Stimulated activated CD4-positive, alpha-beta T cell treated with anti-CD3 and anti-CD28 coated beads, Interleukin-1b, Interleukin-23, amount 100 ng/mL, for 1 hour (primary cell): ENCODE data around the gene KAT6B.

Experiments used
- DNase-seq, 2 donors: peaks; one replicate each; pipeline ENCODE4 v3.0.0-alpha.2; 2020; ENCODE audit warnings: low read depth in 2 of 2

KAT6B gene

DNA sequence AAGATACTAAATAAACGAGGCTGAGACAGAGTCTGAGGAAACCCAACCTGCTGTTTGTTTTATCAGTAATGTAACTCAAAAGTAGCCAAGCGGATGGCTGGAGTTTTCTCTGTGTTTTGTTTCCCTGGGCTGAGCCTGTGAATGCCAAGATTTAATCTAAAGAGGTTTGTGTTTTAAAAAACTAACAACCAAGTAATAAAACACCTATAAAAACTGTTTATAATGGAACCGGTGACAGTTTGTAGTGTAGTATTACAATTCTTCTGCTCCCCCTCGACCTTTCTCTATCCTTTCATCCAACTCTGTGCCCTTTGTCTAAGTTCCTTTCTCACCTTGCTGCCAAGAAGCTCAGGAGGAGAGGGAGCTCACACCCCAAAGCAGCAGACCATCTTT is 2.6 kb upstream of the KAT6B start:
- DNase-seq = no peak

DNA sequence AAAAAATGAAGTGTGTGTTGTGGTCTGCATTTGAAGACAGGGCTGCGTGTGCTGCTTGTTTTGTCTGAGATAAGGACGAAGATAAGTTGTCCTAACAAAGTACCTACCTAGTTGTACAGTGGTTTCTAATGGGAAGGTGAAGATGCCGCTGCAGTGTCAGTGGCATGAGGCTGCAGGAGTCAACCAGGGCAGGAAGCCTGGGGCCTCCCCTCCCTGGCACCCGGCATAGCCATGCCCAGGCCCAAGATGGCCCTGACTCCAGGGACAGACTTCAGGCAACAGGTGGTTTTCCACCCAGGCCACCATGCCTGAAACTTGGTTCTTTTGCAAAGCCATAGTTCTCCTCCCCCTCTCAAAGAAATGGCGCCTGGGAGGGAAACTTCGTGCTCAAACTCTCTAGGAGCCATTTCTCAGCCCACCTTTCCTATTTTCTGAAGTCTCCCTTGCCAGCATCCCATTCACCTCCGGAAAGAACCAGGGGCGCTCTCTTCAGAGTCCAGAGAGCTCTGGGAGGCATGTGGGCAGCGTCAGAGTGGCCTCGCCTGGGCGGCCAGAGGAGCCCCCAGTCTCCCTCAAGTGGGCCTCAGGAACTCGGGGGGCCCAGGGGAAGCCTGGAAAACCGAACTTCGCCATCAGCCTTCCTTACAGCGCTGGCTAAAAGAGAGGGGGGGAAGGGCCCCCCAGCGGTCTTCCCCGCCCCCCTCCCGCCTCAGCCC is 2.1 kb upstream of the KAT6B start:
- peak in 1 of 2 donors; percentile 2 for DNase-seq

DNA sequence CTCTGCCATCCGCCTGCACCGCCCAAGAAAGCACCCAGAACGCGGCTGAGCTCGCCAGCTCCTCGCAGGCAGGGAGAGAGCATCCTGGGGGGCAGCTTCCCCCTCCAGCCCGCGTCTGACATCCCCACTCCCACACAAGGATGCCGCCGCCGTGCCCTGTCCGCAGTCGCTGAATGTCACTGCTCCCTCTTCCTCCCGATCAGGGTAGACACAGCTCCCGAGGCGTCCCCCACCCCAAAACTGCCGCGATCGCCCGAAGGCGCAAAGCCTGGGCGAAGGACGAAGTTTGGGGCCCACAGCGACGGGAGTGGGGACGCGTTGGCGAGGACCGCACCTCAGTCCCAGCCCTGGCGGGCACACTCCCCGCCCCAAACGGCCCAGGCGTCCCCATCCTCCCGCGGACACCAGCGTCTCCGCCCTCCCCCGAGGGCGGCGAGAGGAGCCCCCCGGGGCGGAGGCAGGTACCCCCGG is 1.5 kb upstream of the KAT6B start:
- peak in 1 of 2 donors; percentile 10 for DNase-seq

DNA sequence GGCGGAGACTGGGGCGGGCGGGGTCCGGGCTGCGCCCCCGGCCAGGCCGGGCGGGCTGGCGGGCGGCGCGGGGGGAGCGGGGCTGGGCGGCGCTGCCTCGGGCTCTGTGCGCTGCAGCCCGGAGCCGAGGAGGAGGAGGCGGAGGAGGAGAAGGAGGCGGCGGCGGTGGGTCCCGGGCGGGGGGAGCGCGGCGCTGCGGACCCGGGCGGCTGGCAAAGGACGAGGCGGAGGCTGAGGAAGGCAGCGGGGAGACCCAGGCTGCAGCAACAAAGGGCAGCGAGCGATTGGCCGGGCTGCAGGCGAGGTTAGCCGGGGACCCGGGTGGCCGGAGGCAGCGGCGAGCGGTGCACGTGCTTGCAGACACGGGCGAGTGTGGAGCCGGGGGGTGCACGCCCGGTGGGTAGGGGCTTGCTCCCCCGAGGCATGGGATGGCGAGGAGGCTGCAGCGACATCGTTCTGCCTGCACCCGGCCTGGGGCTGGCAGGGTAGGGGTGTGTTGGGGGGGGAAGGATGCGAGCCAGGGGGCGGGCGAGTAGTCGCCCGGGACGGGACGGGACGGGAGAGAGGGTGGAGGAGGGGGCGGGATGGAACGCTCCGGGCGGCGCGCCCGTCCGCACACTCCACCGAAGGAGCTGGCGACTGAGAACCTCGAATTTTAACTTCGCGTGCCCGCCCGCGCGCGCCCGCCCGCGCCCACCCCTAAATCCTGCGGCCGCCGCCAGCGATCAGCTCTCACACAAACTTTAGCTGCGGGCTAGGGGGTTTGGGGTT is 844 bp upstream of the KAT6B start:
- DNase-seq = peak in 1 of 2 donors; percentile 18

DNA sequence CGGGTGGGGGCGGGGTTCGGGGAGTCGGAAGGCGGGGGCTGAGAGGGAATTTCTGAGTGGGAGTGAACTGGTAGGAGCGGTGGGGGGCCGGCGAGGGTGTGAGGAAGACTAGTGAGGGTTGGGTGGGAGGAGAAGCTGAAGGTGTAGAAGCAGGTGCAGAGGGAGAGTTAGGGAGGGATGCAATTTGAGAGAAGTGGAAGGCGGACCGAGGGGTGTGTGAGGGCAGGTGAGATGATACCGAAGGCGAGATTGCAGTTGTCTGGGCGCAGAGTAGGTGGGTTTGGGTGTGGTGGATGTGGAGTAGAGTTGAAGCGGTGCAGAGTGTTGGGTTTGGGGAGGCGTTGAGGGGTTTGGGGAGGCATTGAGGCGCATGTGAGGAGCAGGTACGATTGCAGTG is 643 bp downstream of the KAT6B start:
- no peak for DNase-seq

DNA sequence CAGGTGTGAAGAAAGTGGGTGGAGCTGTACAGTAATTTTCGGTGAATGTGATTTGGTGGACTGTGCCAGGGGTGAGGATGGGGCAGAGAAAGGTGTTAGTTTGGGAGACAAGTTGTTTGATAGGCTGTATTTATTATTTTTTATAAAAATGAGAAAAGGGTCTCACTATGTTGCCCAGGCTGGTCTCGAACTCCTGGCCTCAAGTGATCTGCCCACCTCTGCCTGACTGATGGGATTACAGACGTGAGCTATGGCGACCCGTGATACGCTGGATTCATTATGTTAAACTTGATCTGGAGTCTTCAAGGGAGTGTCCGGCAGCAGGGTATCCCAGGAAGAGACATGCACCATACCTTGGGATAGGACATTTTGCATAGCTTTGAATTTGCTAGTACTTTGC is 1.3 kb downstream of the KAT6B start:
- DNase-seq = no peak

GRCh38 chr10:74828946-74829345 is 2.5 kb downstream of the KAT6B start:
- no peak for DNase-seq

- DNase-seq = no peak
Measured at GRCh38 chr10:74831518-74832120, 5.2 kb downstream of the KAT6B start.

DNA sequence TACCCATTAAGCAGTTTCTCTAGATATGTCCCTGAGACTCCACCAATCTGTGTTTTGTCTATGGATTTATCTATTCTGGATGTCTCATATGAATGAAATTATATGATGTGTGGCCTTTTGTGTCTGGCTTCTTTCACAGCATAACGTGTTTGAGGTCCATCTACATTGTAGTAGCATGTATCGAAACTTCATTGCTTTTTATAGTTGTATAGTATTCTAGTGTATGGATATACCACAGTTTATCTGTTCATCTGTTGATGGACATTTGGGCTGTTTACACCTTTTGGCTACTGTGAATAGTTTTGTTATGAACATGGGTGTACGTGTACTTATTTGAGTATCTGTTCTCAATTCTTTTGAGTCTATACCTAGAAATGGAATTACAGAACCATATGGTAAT is 9.6 kb downstream of the KAT6B start:
- no peak for DNase-seq

DNA sequence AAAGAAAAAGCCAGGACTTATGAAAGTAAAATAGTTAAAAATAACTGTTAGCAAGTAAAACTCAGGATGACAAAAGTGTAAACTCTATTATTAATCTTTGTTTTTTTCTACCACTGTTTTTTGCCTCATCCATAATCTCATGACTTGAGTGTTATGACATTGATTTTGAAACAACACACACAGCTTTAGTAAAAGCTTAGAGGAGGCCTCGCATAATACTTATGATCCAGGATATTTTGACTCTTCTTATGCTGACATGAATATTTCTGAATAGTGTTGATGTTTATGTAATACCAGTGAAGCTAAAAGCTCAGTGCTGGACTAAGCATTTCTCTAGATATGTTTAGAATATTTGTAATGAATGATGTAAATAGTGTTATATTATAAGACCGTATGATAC is 10.5 kb downstream of the KAT6B start:
- no peak for DNase-seq

DNA sequence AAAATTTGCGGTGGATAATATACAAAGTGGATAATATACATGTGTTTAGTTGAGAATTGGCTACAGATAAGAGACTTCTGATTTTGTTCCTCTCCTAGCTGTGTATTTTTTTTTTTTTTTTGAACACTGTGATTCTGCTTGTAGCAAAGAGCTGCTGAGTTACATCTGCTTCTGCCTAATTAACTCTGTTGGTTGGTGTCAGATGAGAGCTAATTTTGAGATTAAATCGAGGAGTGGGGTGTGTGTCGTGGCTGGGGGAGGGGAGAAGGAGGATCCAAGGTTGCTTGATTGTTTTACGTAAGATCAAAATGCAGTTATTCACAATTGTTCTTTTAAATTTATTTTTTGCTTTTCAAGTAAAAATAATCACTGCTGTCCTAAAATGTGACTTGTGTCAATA is 11.3 kb downstream of the KAT6B start:
- no peak for DNase-seq

DNA sequence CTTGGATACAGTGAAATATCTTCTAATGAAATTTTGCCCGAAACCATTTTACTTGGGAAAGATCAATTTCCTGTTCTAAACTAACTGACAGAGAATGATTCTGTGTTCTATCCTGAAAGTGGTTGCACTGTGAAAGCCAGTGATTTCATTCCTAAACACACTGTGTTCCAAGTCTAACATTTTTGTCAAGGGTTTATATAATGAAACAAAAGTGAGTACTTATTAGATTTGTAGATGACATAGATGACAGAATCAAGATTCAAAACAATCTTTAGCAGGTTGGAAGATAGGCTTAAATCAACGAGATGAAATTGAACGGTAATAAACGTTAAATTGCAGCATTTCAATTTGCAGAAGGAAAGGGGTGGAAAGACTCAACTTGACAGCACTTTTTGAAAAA is 13.3 kb downstream of the KAT6B start:
- DNase-seq = no peak

GRCh38 chr10:74841265-74841973 is 15.0 kb downstream of the KAT6B start:
- no peak for DNase-seq

GRCh38 chr10:74842301-74842954 is 16.0 kb downstream of the KAT6B start:
- DNase-seq = no peak

GRCh38 chr10:74846958-74847357 is 20.6 kb downstream of the KAT6B start:
- DNase-seq = no peak

GRCh38 chr10:74851831-74852230 is 25.4 kb downstream of the KAT6B start:
- no peak for DNase-seq

- DNase-seq = no peak
Measured at GRCh38 chr10:74852381-74852780, 26.0 kb downstream of the KAT6B start.

DNA sequence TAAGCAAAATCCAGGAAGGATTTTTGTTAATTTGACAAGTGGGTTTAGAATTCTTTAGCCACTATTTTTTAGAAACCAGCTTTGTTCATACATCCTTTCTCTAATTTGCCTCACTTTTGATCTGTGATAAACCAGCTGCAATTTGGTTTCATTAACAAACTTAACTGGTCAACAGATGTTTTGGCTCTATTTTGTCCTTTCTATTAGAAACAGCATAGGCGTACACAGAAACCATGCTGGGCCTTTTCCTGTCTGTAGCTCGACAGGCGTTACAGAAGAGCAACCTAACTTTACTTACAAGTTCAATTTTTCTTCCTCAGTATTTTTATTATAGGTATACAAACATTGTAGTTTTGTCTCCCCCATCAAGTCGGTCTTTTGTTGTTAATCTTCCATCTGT is 28.2 kb downstream of the KAT6B start:
- no peak for DNase-seq

DNA sequence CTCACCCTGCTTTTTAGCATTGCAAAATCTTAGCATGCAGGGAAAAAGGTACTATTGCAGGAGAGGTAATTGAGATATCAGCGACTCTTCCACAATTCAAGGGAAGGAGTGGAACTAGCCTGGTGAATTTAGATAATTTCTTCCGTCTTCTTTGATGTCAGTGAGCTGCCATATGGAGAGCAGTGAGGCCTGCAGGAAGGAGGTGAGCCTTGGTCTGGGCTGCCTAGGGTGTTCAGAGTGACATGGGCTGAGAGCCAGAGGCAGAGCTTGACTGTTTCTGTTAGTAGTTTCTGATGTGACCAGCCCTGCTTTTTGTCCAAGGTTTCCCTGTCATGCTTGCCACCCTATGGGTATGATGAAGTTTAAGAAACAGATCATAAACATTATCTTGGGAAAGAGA is 28.6 kb downstream of the KAT6B start:
- no peak for DNase-seq

DNA sequence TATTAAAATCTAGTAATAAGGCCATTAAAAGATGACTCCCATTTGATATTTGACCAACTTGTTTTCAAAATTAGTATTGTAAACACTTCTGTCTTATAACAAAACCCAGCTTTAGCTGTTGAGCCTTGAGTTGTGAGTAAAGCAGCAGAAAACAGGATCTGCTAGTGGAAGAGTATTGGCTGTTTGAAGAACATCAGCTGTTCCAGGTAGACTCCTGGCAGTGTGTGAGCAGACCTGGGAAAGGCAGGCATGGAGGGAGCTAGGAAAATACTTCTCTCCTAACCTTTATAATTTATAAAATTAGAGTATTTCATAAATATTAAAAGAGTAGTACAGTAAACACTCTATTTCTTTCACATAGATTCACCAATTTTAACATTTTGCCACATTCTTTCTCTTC is 29.0 kb downstream of the KAT6B start:
- DNase-seq = no peak

DNA sequence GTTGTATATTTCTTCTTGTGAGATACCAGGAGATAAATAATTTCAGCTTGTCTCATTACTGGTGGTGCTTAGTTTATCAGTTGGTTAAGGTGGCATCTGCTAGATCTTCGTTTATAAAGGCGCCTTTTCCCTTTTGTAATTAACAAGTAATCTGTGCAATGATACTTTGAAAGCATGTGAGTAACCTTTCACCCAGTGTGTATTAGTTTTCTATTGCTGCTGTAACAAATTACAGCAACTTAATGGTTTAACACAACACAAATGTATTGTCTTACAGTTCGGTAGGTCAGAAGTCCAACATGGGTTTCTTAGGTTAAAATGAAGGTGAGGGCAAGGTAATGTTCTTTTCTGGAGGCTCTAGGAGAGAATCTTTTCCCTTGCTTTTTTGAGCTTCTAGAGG is 30.5 kb downstream of the KAT6B start:
- DNase-seq = no peak

DNA sequence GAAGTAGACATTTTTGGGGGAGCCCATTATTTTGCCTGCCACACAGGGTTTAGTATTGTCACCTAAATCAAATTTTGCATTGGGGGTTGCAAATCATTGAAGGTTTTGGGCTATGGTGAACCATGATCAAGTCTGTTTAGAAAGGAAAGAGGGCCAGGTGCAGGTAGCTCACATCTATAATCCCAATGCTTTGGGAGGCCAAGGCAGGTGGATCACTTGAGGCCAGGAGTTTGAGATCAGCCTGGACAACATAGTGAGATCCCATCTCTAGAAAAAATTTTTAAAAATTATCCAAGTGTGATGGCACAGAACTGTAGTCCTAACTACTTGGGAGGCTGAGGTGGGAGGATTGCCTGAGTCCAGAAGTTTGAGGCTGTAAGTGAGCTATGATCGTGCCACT is 31.2 kb downstream of the KAT6B start:
- DNase-seq = no peak
